ENCODE results near the gene SLX9. TPM values are rescaled to one million over a fixed set of nuclear protein-coding genes. Genes with fewer than 3 reads are reported as not detected.
A peak's percentile ranks its signal among the peaks of the same experiment; 100 is the strongest.
"Not testable (repeated sequence)": the region's sequence is repeated elsewhere in the genome, so short reads cannot be mapped to it uniquely, and the experiment has no call there.

Gene SLX9
- total RNA-seq, 1 donor from 2014 or later = 17.8 TPM

DNA sequence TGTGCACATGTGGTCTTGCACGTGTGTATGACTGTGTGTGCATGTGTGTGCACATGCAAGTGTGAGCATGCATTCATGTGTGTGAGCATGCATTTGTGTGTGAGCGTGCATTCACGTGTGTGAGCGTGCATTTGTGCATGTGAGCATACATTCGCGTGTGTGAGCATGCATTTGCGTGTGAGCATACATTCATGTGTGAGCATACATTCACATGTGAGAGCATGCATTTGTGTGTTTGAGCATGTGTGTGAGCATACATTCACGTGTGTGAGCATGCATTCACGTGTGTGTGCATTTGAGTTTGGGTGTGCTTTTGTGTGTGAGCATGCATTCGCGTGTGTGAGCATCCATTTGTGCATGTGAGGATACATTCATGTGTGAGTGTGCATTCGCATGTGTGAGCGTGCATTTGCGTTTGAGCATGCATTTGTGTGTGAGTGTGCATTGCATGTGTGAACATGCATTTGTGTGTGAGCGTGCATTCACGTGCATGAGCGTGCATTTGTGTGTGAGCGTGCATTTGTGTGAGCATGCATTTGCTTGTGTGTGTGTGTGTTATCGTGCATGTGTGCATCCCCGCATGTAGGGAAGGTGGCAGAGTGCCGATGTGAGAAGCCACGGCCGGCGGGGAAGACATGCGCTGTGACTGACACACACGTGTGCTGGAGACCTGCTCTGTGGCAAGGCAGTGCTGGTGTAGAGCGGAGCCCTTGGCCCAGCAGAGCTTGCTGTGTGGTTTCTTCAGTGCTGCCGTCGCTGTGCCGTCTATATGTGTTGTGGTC lies 37.4 kb upstream of the SLX9 start:
- DNase-seq (ENCODE audit: low read depth in 2 of 2) = no peak

DNA sequence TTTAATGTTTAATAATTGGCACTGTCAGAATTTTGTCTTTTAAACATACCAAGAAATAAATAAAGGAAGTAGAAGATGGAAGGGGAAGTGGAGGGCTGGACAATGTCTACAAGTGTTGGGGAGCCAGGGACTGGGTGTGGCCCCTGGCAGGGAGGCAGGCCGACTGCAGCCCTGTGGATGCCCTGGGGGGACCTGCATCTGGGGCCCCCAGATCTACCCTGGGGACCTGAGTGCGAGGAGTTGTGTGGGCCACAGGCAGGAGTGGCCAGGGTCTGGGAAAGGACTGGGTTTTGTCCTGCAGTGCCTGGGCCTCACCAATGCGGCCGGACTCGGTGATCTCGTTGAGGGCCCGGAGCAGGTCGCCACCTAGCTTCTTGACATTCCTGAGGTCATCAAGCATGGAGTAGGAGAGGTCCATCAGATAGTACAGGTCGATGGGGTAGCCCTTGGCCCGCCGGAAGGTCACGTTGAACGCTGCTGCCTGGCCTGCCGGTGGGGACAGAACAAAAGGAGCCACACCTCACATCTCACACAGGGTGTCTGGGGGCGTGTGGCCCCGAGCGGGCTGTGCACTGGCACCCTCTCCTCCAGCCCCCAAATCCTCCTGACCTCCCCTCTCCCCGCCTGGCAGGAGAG lies 36.7 kb upstream of the SLX9 start:
- no peak for DNase-seq (ENCODE audit: low read depth in 2 of 2)

DNA sequence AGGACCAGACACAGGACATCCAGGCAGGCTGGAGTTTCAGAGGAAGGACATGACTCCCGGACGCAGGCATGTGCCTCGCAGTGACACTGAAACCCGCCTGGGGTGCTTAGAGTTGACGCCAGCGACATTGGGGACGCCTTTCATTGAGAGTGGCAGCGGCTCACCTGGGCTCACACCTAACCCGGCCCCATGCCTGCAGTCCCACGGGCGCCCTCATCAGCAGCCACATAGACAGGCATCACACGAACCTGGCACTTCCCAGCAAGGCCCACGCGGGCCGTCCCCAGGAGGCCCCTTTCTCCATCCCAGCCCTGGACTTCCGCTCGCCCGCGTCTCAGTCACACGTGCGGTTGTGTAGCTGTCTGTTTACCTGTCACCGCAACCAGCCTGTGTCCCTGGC lies 36.1 kb upstream of the SLX9 start:
- no peak for DNase-seq (ENCODE audit: low read depth in 2 of 2)

DNA sequence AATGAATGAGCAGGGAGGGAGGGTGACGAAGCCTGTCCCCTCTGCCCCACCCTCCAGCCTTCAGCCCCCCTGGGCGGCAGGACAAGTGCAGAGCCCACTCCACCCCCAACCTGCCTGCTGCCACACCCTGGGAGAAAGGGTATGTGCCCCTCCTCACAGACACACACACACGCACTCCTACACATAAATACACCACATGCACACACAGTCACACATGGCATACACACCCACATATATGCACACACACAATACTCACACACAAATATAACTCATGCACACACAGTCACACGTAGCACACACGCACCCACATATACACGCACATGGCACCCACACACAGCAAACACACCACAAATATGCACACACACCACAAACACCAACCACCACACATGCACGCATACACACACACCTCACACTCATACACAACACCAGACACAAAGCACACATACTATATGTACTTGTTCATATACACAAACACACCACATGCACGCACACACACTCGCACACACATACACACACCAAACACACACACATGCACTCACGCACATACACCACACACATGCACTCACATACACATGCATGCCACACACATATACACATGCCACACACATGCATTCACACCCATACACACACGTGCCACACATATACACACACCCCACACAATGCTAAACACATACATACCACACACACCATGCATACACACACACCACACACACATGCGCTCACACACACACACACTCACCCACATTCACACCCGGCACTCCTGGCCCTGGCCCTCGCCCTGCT lies 35.5 kb upstream of the SLX9 start:
- DNase-seq (ENCODE audit: low read depth in 2 of 2) = no peak

DNA sequence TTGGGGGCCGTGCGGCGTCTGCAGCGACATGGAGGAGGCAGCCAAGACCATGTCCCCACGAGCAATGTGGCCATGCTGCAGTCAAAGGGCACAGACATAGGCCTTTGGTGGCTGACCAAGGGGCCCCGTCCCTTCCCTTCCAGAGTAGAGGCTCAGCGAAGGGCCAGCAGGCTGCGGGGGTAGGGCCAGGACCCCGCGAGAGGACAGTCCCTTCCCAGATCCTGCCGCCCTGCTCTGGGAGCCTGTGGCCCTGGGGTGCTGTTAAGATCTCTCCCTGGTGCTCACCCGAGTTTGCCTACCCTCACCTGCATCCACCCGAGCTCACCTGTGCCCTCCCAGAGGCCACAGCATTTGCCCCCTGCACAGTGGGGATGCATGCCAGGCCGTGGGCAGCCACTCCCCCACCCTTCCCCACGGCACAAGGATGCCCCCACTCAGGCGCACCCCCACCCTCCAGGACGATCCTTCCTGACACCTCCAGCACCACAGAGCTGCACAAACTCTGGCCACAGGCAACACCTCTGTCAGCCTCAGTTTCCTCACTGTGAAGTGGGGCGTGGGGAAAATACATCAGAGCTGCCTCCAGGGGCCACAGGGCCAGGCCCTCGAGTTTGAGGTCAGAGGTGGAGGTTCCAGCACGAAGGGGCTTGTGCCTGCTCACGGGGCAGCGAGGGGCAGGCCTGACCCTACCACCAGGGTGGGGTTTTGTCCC lies 34.7 kb upstream of the SLX9 start:
- no peak for DNase-seq (ENCODE audit: low read depth in 2 of 2)

DNA sequence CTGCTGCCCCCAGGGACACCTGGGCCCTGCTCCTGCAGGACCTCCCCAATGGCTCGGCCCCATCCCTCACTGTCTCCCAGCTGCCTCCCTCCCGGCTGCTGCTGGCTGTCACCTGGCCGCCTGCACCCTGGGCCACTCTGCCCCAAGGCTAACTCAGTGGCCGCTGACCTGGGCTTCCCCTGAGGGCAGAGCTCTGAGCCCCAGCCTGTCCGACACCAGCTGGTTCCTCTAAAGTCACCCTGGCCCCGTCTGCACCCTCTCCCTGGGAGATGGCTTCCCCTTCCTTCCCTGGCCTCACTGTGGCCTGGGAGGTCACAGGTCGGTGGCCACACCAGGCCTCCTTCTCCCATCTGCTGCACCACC lies 34.1 kb upstream of the SLX9 start:
- DNase-seq (ENCODE audit: low read depth in 2 of 2) = no peak

DNA sequence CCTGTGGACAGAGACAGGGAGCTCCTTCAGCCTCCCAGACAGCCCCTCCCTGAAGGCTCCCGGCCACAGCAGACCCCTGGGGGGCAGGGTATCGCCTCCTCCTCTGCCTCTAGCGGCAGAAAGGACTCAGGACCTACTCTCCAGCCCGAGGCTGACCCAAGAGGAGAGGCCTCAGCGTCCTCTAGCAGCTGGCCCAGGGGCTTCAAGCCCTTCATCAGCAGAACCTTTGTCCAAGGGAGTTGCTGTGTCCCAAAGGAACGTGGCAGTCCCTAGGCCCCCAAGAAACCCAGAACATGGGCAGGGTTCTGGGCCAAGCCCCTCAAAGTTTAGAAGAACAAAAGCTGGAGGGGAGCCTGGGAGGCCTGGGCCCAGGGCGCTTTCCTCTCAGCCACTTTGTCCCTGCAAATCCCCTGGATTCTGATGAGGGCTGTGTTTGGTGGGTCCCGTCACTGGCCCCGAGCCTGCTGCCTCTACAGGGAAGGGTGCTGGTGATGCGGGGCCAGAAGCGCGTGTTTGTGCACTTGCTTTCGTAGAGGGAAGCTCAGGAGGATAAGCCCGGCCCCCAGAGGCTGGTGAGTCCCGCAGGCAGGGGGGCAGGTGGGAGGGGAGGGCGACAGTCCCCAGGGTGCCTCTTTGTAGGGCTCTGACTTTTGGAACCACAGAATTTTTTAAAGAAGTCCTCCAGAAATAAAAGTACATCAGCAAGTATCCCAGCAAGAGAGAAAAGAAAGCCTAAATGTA lies 32.4 kb upstream of the SLX9 start:
- DNase-seq (ENCODE audit: low read depth in 2 of 2) = no peak

DNA sequence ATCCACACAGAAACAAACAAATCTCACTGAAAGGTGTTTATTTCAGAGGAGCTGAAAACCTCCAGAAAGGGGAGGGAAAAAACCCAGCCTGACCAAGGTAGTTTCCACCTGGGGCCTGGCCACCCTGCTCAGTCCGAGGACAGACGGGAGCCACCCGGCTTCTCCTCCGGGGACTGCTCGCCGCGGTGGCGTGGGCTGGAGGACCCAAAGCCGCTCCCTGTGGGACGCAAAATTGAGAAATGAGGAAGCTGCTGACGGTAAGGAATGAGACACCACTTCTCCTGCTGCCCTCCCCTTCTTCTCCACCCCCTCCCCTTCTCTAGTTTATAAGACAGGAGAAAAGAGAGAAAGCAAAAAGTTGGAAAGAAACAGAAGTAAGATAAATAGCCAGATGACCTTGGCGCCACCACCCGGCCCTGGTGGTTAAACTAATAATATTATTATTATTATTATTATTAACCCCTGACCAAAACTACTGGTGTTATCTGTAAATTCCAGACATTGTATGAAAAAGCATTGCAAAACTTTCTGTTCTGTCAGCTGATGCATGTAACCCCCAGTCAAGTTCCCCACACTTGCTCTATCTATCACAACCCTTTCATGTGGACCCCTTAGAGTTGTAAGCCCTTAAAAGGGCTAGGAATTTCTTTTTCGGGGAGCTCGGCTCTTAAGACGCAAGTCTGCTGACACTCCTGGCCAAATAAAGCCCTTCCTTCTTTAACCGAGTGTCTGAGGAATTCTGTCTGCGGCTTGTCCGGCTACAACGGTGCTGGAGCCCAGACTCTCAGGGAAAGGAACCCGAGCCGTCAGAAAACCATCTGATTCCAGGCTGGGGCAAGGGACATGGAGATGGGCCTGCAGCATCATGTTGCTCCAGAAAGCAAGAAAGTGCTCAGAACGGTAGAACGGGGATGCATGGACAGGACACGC lies 31.6 kb upstream of the SLX9 start:
- DNase-seq (ENCODE audit: low read depth in 2 of 2) = no peak

DNA sequence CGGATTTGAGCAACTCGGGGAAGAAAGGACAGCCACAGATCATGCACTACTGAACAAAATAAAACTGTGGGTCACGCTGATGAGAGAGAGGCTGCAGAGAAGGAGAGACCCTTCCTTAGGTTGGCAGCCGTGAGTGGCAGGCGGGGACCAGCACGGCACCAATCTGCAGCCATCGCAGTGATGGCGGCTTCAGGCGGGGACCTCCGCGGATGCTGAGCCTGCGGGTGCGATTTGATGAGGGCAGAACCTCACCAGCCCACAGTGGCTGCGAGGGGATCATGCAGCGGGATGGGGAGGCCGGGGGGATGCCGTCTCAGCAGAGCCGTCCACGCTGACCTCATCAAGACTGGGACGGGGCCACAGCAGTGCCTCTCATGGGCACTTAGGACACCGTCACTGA lies 30.9 kb upstream of the SLX9 start:
- DNase-seq (ENCODE audit: low read depth in 2 of 2) = no peak

DNA sequence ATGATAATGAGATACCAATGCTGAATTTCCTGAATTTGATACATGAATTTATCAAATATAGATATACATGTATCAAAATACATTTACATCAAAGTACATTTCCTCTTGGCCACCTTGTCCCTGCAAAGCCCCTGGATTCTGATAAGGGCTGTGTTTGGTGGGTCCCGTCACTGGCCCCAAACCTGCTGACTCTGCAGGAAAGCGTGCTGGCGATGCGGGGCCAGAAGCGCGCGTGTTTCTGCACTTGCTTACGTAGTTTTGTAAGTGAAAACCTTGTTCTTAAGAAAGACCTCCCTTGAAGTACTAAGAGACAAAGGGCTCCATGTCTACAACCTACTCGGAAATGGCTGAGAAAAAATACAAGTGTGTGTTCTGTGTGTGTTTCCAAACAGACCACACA lies 30.1 kb upstream of the SLX9 start:
- no peak for DNase-seq (ENCODE audit: low read depth in 2 of 2)

DNA sequence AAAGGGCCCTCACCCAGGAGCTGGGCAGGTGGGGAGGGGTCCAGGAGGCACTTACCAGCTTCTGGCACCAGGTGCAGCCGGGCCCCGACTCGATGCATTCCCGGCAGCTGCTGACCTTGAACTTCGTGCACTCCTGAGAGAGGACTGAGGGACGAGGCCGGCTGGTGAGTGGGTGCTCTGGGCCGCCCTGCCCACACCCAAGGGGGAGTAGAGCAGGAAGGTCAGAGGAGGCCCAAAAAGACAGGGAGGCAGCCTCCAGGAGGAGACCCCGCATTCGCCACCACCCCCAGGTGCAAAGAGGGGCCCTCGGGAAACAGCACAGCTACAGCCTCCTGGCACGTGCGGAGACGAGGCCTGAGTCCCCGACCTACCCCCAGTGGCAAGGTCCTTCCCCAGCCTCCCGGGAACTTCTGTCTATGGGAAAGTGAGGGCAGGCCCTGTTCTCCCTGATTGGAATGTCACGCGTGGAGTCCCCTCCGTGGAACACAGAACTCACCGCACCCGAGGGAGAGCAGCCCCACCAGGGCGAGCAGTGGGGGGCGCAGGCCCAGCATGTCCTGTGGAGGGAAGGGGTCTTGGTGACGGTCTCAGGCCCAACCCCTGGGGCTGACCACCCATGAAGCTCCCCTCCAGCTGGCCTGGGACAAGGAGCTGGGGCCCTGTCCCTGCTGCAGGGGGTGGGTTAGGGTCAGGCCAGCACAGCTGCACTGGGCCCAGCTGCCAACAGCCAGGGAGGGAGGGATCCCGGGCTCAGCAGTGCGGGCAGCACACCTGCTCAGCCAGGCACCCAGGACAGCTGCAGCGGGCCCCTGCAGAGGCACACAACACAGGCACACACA lies 29.4 kb upstream of the SLX9 start:
- DNase-seq (ENCODE audit: low read depth in 2 of 2) = no peak

DNA sequence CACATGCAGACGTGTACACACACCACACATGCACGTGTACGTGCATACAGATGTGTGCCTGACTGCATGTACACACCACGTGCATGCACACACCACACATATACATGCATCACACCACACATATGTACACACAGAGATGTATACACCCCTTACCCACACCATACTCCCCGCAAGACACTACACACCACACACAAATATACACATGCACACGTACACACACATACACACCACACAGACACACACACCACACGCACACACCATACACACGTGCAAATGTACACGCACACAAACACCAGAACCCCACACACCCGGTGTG lies 28.8 kb upstream of the SLX9 start:
- no peak for DNase-seq (ENCODE audit: low read depth in 2 of 2)

DNA sequence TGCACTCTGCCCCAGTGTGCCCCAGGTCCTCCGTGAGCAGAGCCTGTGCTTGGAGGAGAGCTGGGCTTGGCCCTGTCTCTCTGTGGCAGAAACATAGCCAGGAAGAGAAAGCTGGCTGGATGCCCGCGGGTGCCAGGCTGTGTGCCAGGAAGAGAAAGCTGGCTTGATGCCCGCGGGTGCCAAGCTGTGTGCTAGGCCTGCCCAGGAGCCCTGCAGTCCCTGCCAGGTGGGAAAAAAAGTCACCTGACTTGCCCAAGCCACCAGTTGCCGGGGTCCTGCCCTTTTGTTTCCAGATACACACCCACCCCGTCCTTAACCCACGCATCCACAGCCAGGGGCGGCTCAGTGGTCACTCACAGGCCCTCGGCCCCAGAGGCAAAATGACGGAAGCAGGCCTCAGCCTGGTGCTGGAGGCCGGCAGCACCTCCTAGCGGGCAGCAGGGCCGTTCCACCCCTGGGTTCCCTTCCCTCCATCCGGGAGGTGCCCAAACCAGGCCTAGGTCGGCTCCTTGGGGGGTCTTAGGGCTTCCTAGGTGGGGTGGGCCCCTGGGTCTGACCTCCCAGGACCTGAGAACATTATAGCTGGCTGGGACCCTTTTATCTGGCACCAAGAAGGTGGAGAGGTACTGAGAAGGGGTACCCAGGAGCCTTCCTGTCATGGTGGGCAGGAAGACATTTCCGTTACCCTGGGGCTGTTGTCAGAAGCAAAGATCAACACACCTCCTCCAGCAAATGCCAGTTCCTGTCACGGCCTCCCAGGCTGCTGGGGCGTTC lies 28.3 kb upstream of the SLX9 start:
- peak; percentile 55 to 72 for DNase-seq (ENCODE audit: low read depth in 2 of 2)

DNA sequence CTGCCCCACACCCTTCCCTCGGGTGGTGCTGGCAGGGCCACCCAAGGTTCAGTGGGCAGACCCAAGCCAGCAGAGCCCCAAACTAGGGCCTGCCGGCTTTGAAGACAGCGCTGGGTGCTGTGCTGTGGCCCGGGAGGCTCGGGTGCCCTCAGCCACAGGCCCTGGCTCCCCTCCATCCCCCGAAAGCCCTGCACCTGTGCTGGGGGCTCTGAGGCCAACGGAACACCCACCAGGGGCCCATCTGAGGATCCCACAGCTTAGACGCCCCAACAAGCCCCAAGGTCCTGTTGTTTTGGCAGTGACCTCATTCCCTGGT lies 27.7 kb upstream of the SLX9 start:
- no peak for DNase-seq (ENCODE audit: low read depth in 2 of 2)

DNA sequence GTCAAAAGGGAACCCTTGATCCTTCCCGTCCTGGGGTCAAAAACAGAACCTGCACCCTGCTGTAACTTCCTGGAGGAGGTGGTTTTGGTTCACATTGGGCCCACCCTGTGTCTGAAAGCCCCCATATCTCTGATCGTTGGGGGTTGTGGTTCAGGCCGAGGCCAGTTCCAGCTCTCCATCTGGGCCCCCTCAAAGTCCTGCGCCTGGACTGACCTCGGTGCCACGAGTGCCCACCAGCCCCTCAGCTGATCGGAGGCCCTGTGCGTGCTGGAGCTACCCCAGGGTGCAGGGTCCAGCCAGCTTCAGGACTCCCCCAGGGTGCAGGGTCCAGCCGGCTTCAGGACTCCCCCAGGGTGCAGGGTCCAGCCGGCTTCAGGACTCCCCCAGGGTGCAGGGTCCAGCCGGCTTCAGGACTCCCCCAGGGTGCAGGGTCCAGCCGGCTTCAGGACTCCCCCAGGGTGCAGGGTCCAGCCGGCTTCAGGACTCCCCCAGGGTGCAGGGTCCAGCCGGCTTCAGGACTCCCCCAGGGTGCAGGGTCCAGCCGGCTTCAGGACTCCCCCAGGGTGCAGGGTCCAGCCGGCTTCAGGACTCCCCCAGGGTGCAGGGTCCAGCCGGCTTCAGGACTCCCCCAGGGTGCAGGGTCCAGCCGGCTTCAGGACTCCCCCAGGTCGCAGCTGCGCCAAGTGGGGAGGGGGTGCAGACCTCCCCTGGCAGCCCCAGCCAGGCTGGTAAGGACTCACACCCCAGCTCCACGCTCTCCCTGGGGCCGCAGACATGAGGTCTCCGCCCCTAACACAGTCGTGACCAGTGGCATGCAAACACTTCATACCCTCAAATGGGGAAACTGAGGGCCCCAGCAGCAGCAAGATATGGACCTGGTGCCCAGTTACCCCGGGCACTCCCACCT lies 27.1 kb upstream of the SLX9 start:
- DNase-seq (ENCODE audit: low read depth in 2 of 2) = not testable (repeated sequence)

DNA sequence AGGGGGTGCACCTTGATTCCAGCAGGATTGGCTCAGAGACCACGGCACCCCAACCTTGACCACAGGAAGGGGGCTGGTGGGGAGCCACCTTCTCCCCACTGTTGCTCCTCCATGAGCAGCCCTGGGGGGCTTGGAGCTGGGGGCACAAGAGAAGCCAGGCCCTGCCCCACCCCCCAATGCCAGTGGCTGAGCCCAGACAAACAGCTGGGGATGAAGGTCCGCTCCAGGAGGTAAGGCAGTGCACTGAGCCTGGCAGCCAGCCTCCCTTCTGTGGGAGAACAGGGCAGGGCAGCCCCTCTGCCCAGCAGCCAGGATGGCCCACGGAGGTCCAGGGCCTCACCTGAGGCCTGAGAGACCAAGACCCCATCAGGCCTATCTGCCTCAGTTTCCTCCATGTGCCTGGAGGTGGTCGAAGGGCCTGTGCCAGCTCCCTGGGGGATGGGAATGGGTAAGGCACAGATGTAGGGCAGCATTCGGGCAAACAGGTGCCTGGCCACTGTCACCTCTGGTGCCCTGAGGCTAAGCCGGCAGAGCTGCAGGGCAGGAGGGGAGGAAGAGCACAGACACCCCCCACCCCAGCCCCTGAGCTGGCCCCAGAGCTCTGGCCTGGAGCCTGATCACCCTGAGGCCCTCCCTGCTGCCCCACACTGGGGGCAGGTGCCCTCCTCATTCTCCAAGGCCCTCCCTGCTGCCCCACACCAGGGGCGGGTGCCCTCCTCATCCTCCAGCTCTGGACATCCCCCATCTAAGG lies 26.2 kb upstream of the SLX9 start:
- no peak for DNase-seq (ENCODE audit: low read depth in 2 of 2)

Data from dermis microvascular lymphatic vessel endothelial cell (primary cell).